Ovary (tissue), 9 donors: ENCODE data around the gene PTPRCAP. TPM values are rescaled to one million over a fixed set of nuclear protein-coding genes. Genes with fewer than 3 reads are reported as not detected.

ENCODE experiments used
- DNase-seq, 5 donors: peaks; one replicate each; pipeline ENCODE4 v3.0.0-alpha.2; 2019 to 2020
- H3K27ac ChIP-seq, 2 donors: fragments of 200-600 bp; one replicate each; pipeline versions ENCODE4 v1.5.1 to v1.8.0; 2019 to 2022
- H3K27me3 ChIP-seq: fragments of 200-600 bp; one replicate; pipeline ENCODE4 v1.8.0; 2022
- H3K36me3 ChIP-seq: fragments of 200-600 bp; sonication (generic); one replicate; pipeline ENCODE4 v1.5.1; 2019
- H3K4me1 ChIP-seq: one replicate; pipeline ENCODE4 v1.8.1; 2013; ENCODE audit warnings: mild to moderate bottlenecking, moderate library complexity; ENCODE audit not compliant: insufficient read depth
- H3K4me3 ChIP-seq: fragments of 200-600 bp; sonication (generic); one replicate; pipeline ENCODE4 v1.5.1; 2017
- H3K9me3 ChIP-seq, 2 donors: fragments of 200-600 bp in 1 of 2; sonication (generic) in 1 of 2; one replicate each; pipeline versions ENCODE4 v1.5.1 to v1.8.1; 2013 to 2019; ENCODE audit warnings: mild to moderate bottlenecking in 1 of 2, moderate library complexity in 1 of 2
- CTCF ChIP-seq, 3 donors: fragments of 450-650 bp in 2 of 3; fragments of 200-600 bp in 1 of 3; IDR thresholded peaks; one replicate each; pipeline versions ENCODE4 v1.5.1 to v1.8.0; 2016 to 2022; ENCODE audit warnings: antibody characterized with exemption in 3 of 3, mild to moderate bottlenecking in 1 of 3
- EP300 ChIP-seq: sonication (generic); formaldehyde crosslinking; IDR thresholded peaks from one replicate; pipeline ENCODE4 v1.6.1; 2017; ENCODE audit warnings: antibody characterized with exemption
- POLR2A ChIP-seq: fragments of 450-650 bp; IDR thresholded peaks from one replicate; pipeline ENCODE4 v1.6.1; 2017; ENCODE audit warnings: antibody characterized with exemption, mild to moderate bottlenecking, moderate library complexity
- WGBS, 3 donors: extraction: QIAGEN DNeasy Blood & Tissue Kit in 1 of 3; methylation state at CpG; one replicate each; pipeline versions ENCODE4 v1.1.5 to v1.1.7; 2013 to 2017; 5-methylcytosine and 5-hydroxymethylcytosine counted together
- intact Hi-C, 4 donors: fragments of 100-400 bp; cut with DNase I; formaldehyde crosslinking; loops; one replicate each; pipeline versions ENCODE4 v1.11.0 to v1.15.1; 2022 to 2023
- polyA plus RNA-seq, 2 donors: library from polyadenylated mRNA; stranded (reverse); fragments of 200-250 nt in 1 of 2; fragments of 350-450 nt in 1 of 2; fragmentation: Illumina TruSeq in 1 of 2; extraction: RNeasy Lipid Tissue Mini Kit (QIAGEN cat#74804) in 1 of 2; gene quantifications; one replicate each; pipeline ENCODE4 v1.2.3, GENCODE V29; 2013 to 2014
- total RNA-seq, 7 donors: library from RNA; depleted of rRNA in 2 of 7; stranded (reverse); fragments of >200 nt in 2 of 7; fragmentation: NEBNext Ultra II Directional in 3 of 7; extraction: Animal tissue kit (Norgen Biotek cat#: 25700) in 3 of 7; gene quantifications; one replicate each; pipeline versions ENCODE4 v1.1.0 to v1.2.4, GENCODE V29; 2016 to 2023
- donor health status: DM: no; HTN: no; CAD: no; lungs with moderate emphysema.
- donor health status: DM: no; HTN: no; CAD: no.
- donor health status: Bipolar disorder and iron deficiency.
- donor health status: DM: yes; HTN: yes; CAD: no.
- donor health status: DM: no; HTN: no; CAD: no.
- donor health status: DM: yes; HTN: yes; CAD: no.

PTPRCAP gene
- total and polyA plus RNA-seq, 9 donors = 2.4 to 10.7 (median 4.2) TPM; not detected in 1

GRCh38 chr11:67400942-67401494, 36.5 kb downstream of the PTPRCAP start:
- 2 to 4% (median 2%) methylated on average over 24 to 27 of the region's 27 CpGs for WGBS, 3 donors

GRCh38 chr11:67400251-67400941, 37.1 kb downstream of the PTPRCAP start:
- Histone ChIP-seq H3K9me3 (no peaks in the 10 kb centered on the region), H3K27me3 (no peaks in the 10 kb centered on the region), H3K4me3 (peak overlapping the region; percentile 91), H3K4me1 (peaks cover 1% of the 10 kb centered on the region), H3K36me3 (no peaks in the 10 kb centered on the region), H3K27ac (no peak overlapping the region)
- intact Hi-C loops = loop anchor here in 2 of 4 donors (2.0 to 10.0 kb wide), 2 partner anchors 104 to 106 kb away; partner anchors contain the start of genes CDK2AP2 (in 1 of the 2) and PITPNM1 (in 1 of the 2)
- TF ChIP-seq CTCF (IDR thresholded peaks at IDR 0.05) = no peak
- TF ChIP-seq EP300 = no peak
- no peak for TF ChIP-seq POLR2A
- DNase-seq = no peak
- WGBS, 3 donors = 28 to 34% (median 32%) methylated on average over 23 of the region's 23 CpGs

More at GRCh38 chr11:67400942-67401494, 36.5 kb downstream of the PTPRCAP start:
- no peaks in the 10 kb centered on the region for H3K36me3 ChIP-seq
- H3K27me3 ChIP-seq = no peaks in the 10 kb centered on the region
- TF ChIP-seq POLR2A = no peak
- TF ChIP-seq CTCF (IDR thresholded peaks at IDR 0.05) = no peak
- peaks cover 1% of the 10 kb centered on the region for H3K4me1 ChIP-seq
- no peaks in the 10 kb centered on the region for H3K9me3 ChIP-seq
- intact Hi-C loops = loop anchor here in 2 of 4 donors (1.0 to 10.0 kb wide), 3 partner anchors 42 to 106 kb away; partner anchors contain the start of genes CDK2AP2 (in 1 of the 2), CORO1B (in 1 of the 2) and PITPNM1 (in 1 of the 2)
- peak overlapping the region; percentile 19 to 86 for H3K27ac ChIP-seq
- H3K4me3 ChIP-seq = peak overlapping the region; percentile 91
- DNase-seq = no peak

- WGBS, 3 donors = 75 to 80% (median 76%) methylated on average over 31 of the region's 31 CpGs
- Histone ChIP-seq H3K36me3 (no peaks in the 10 kb centered on the region), H3K27ac (no peak overlapping the region)
Measured at GRCh38 chr11:67398661-67399563, 38.6 kb downstream of the PTPRCAP start.

More at GRCh38 chr11:67398661-67399563, 38.6 kb downstream of the PTPRCAP start:
- H3K9me3 ChIP-seq = no peaks in the 10 kb centered on the region
- no peak for DNase-seq
- TF ChIP-seq EP300 = no peak
- no peak for TF ChIP-seq POLR2A
- TF ChIP-seq CTCF (IDR thresholded peaks at IDR 0.05) = no peak
- intact Hi-C loops = loop anchor here in 2 of 4 donors (5.0 to 10.0 kb wide), 3 partner anchors 68 to 124 kb away; partner anchors contain the start of genes CDK2AP2 (in 1 of the 2), PITPNM1 (in 1 of the 2) and TMEM134 (in 1 of the 2)
- H3K27me3 ChIP-seq = no peaks in the 10 kb centered on the region
- no peak overlapping the region for H3K4me3 ChIP-seq
- peaks cover 1% of the 10 kb centered on the region for H3K4me1 ChIP-seq
